Measurements from ENCODE around the gene ENDOD1.

The ENDOD1 gene

DNA sequence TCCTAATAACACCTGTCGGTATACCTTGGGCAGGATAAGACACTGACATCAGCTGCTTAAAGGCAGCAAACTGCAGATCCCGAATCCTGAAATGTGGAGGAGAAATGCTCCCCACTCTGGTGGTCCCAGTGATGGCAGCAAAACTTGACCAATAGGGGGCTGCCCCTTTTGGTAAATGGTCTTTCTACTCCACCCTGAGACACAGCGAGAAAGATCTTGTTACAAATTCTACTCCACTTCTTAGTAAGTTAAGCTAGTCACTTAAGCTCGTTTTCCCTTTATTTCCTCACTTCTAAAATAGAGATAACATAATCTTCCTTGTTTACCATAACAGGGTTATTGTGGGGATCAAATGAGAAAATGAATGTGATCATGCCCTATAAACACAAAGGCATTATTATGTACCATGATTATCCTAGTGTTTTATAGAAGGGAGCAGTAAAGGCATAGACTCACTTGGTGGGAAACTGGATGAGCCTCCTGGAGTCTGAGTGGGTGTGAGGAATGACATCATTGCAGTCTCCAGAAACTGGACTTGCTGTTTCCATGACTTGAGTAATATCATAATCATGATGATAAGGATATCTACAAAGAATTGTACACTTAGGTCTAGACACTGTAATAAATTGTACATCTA, 50.9 kb downstream of the ENDOD1 start:
- no peaks in the 10 kb centered on the region for H3K4me1 ChIP-seq (ENCODE audit: control insufficient read depth, insufficient read depth, low read length)
- no peaks in the 10 kb centered on the region for H3K27me3 ChIP-seq (ENCODE audit: control insufficient read depth, insufficient read depth, low read length)

DNA sequence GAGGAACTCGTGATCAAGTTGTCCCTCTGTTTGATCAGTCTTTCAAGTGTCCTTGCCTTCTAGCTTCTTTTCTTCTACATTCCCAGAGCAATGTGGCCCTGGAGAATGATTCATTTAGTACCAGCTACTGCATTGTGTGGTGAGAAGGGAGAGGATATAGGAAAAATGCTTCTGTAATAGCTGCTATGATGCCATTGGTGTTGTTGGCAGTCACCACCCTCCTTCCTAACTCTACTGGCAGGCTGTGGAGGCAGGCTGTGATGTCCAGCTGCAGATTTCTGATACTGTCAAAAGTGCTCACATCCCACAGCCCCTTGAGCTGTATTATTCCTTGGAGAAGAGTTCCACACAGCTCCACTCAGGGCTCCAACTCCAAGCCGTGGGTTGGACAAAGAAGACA, 52.8 kb downstream of the ENDOD1 start:
- Histone ChIP-seq H3K4me3 (ENCODE audit: low read length) (no peak overlapping the region), H3K9ac (ENCODE audit: low read length) (no peak overlapping the region), H3K4me1 (ENCODE audit: control insufficient read depth, insufficient read depth, low read length) (peaks cover under 1% of the 10 kb centered on the region), H3K36me3 (ENCODE audit: control insufficient read depth, insufficient read depth, low read length) (no peaks in the 10 kb centered on the region), H3K9me3 (ENCODE audit: control insufficient read depth, low read length) (no peaks in the 10 kb centered on the region), H3K27me3 (ENCODE audit: control insufficient read depth, insufficient read depth, low read length) (no peaks in the 10 kb centered on the region)

More for the DNA sequence above, 50.9 kb downstream of the ENDOD1 start:
- no peaks in the 10 kb centered on the region for H3K9me3 ChIP-seq (ENCODE audit: control insufficient read depth, low read length)
- no peak overlapping the region for H3K4me3 ChIP-seq (ENCODE audit: low read length)
- H3K9ac ChIP-seq (ENCODE audit: low read length) = no peak overlapping the region
- no peaks in the 10 kb centered on the region for H3K36me3 ChIP-seq (ENCODE audit: control insufficient read depth, insufficient read depth, low read length)

DNA sequence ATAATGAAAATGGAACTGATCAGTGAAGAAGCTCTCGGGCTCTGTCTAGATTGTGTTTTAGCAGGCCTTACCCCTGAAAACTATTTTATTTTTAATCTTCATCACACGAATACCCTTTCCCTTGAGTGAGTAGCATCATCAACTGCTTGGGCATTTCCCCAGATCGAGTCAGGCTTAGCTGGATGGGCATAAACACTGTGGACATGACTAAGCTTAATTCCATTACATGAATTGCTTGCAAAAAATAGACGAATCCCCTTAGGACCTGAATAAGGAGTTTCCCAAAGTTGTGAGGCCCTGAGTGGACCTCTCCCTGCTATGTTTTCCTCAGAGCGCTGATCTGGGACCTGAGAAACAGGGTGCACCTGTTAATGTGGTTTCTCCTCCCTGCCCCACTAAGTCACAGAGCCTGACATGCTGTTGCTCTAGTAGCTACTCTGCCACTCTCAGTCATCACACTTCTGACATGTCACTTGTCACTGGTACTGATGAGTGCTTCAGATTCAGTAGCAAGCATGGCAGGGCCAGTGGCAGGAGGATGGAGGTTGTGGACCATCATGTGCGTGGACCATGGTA, 53.5 kb downstream of the ENDOD1 start:
- H3K9ac ChIP-seq (ENCODE audit: low read length) = no peak overlapping the region
- no peaks in the 10 kb centered on the region for H3K36me3 ChIP-seq (ENCODE audit: control insufficient read depth, insufficient read depth, low read length)
- H3K27me3 ChIP-seq (ENCODE audit: control insufficient read depth, insufficient read depth, low read length) = no peaks in the 10 kb centered on the region
- no peaks in the 10 kb centered on the region for H3K9me3 ChIP-seq (ENCODE audit: control insufficient read depth, low read length)
- peaks cover 5% of the 10 kb centered on the region for H3K4me1 ChIP-seq (ENCODE audit: control insufficient read depth, insufficient read depth, low read length)
- H3K4me3 ChIP-seq (ENCODE audit: low read length) = no peak overlapping the region

DNA sequence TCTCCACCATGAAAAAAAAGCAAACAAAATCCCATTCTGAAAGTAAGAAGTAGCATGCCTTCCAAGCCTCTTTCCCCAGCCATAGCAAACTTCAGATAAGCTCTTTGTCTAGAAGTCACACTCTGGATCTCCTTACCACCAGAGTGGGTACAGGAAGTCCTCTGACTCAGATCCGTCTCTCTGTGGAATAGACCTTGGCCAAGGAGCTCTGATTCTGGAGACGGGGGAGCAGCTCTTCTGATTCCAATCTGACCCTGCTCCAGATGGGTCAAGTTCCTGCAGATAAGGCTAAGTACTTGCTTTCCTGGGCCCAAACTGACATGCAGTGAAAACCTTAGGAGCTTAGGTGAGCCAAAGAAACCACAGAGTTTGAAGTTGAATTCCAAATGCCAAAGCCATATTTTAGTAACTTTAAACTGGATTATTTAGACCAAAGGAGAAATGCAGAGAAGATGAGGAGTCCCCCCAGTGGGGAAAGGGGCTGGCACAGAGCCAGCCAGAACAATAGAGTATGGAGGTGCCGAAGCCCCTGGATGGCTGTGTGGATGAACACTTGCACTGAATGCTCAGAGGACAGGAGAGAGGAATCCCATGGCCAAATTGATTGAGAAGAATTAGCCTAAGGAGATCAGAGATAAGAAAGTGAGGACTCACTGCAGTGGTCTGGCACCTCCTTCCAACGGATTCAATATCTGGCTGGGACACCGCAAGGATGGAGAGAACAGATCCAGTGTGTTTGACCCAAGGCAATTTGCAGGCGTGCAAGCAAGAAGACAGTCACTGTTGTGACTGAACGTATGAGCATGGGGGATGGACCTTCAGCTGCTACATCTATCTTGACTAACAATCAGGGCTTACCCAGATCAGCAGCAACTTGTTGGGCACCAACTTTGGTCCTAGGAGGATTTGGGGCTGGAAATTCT, 54.9 kb downstream of the ENDOD1 start:
- H3K4me3 ChIP-seq (ENCODE audit: low read length) = no peak overlapping the region
- H3K4me1 ChIP-seq (ENCODE audit: control insufficient read depth, insufficient read depth, low read length) = peaks cover 7% of the 10 kb centered on the region
- H3K9ac ChIP-seq (ENCODE audit: low read length) = no peak overlapping the region
- no peaks in the 10 kb centered on the region for H3K36me3 ChIP-seq (ENCODE audit: control insufficient read depth, insufficient read depth, low read length)
- H3K9me3 ChIP-seq (ENCODE audit: control insufficient read depth, low read length) = no peaks in the 10 kb centered on the region
- H3K27me3 ChIP-seq (ENCODE audit: control insufficient read depth, insufficient read depth, low read length) = no peaks in the 10 kb centered on the region

DNA sequence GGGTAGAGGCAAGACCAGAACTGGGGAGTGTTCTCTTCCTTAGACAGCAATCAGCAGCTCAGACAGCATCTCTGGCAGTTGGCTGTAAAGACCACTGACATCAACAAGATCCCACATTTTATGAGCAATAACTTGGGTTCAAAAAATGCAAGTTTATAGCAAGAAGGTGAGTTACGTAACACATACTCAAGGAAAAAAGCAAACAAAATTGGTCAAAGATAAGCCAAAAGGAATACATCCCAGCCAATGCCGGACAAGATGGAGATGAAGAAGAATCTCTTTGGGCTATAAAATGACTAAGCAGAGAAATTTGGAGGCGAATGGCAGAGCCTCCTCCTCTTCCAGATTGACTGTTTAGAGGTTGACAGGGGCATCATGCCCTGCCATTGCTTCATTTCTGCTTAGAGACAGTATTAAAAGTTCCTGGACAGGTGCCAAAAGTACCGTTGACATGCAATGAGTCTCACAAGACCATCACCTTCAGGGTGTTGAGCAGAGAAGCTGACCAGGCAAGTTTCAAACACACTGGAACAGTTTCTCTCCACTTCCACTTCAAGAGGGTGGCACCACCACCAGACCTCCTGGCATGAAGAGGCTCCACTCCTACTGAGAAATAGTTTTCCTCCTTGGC, 55.9 kb downstream of the ENDOD1 start:
- Histone ChIP-seq H3K9me3 (ENCODE audit: control insufficient read depth, low read length) (no peaks in the 10 kb centered on the region), H3K36me3 (ENCODE audit: control insufficient read depth, insufficient read depth, low read length) (no peaks in the 10 kb centered on the region), H3K27me3 (ENCODE audit: control insufficient read depth, insufficient read depth, low read length) (no peaks in the 10 kb centered on the region), H3K9ac (ENCODE audit: low read length) (no peak overlapping the region), H3K4me1 (ENCODE audit: control insufficient read depth, insufficient read depth, low read length) (peaks cover 15% of the 10 kb centered on the region), H3K4me3 (ENCODE audit: low read length) (no peak overlapping the region)

DNA sequence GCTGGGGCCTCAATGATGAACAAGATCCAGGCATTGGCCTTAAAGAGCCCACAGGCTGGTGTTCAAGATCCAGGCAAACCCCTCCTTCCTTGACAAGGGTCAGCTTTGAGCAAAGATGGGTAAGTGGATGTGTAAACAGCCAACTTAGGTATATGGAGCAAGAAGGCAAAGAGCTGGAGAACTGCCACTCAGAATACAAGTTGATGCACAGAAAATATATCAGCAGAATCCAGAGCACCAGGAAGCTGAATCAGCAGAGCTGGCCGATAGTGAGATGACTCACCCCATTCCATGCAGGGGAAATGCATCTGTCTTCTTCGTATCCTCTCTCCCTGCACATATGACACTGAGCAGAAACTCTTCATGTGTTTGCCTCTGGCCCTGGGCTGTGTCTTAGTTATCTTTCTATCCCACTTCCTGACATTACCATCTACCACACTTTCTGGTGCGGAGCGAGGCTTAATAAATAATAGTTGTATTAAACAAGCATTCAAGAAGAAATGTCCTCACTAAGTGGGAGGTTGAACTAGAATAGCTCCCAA, 57.8 kb downstream of the ENDOD1 start:
- peaks cover 15% of the 10 kb centered on the region for H3K4me1 ChIP-seq (ENCODE audit: control insufficient read depth, insufficient read depth, low read length)
- H3K9ac ChIP-seq (ENCODE audit: low read length) = no peak overlapping the region
- no peaks in the 10 kb centered on the region for H3K36me3 ChIP-seq (ENCODE audit: control insufficient read depth, insufficient read depth, low read length)
- no peaks in the 10 kb centered on the region for H3K27me3 ChIP-seq (ENCODE audit: control insufficient read depth, insufficient read depth, low read length)
- H3K9me3 ChIP-seq (ENCODE audit: control insufficient read depth, low read length) = no peaks in the 10 kb centered on the region
- H3K4me3 ChIP-seq (ENCODE audit: low read length) = no peak overlapping the region

DNA sequence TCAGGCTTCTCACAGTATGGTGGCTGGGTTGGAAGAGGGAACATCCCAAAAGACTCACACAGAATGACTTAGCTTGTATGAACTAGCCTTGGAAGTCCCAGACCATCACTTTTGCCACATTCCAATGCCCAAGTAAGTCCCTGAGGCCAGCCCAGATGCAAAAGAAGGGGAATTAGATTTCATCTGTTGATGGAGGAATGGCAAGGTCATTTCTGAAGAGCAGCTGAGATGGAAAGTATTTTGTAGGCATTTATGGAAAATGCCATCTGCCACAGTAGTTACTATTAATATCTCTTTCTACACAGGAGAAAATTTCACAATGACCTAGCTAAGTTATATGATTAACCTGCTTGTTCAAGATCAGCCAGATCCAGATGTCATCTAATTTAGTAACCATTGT, 58.8 kb downstream of the ENDOD1 start:
- H3K4me3 ChIP-seq (ENCODE audit: low read length) = no peak overlapping the region
- peaks cover 15% of the 10 kb centered on the region for H3K4me1 ChIP-seq (ENCODE audit: control insufficient read depth, insufficient read depth, low read length)
- no peaks in the 10 kb centered on the region for H3K36me3 ChIP-seq (ENCODE audit: control insufficient read depth, insufficient read depth, low read length)
- no peak overlapping the region for H3K9ac ChIP-seq (ENCODE audit: low read length)
- H3K9me3 ChIP-seq (ENCODE audit: control insufficient read depth, low read length) = no peaks in the 10 kb centered on the region
- no peaks in the 10 kb centered on the region for H3K27me3 ChIP-seq (ENCODE audit: control insufficient read depth, insufficient read depth, low read length)

DNA sequence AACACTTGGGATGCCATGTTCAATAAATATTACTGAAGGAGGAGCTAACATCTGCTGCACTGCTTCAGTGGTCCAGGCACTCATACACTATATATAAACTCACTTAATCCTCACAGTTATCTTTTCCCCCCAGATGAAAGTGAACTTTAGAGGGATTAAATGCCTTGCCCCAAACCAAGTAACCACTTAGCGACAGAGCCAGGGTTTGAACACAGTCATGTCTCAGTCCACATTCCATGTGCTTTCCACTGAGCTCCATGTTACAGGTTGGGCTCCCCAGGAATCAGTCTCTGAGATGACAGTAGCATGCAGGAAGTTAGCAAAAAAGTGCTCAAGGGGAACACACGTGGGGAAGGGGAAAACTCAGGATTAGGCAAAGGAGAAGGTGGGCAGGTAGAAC, 59.3 kb downstream of the ENDOD1 start:
- peaks cover 15% of the 10 kb centered on the region for H3K4me1 ChIP-seq (ENCODE audit: control insufficient read depth, insufficient read depth, low read length)
- no peak overlapping the region for H3K9ac ChIP-seq (ENCODE audit: low read length)
- H3K4me3 ChIP-seq (ENCODE audit: low read length) = no peak overlapping the region
- H3K27me3 ChIP-seq (ENCODE audit: control insufficient read depth, insufficient read depth, low read length) = no peaks in the 10 kb centered on the region
- no peaks in the 10 kb centered on the region for H3K36me3 ChIP-seq (ENCODE audit: control insufficient read depth, insufficient read depth, low read length)
- no peaks in the 10 kb centered on the region for H3K9me3 ChIP-seq (ENCODE audit: control insufficient read depth, low read length)

DNA sequence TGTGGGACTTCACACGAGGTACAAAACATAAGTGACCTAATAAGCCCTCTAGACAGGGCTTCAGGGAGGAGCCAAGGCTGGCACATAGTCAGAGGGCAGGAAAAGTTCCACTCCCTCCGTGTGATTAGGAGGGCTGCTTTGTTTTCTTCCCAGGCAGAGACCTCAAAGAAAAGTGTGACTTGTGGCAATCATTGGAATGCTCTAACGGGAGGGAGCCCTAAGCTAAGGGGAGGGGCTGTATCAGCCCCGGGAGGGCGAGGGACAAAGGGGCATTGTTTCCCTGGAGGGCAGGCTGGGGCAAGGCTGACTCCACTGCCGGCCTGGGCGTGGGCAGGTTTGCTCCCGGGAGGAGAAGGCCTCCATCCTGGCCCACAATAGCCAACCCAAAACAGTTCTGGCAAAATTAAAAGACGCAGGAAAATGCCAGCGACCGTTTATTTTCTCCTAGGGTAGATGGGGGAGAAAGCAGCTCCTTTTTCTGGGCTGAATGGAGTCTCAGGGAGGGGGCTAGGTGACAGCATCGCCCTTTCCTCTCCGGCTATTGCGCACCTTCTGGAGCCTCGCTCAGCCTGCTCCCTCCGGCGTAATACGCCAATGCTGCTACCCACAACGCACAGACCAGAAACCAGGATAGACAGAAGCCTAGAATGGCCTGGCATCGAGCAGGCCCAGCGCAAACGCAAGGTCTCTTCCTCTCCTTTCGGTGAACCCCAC, 60.2 kb downstream of the ENDOD1 start:
- Histone ChIP-seq H3K9ac (ENCODE audit: low read length) (peak overlapping the region; percentile 91), H3K4me3 (ENCODE audit: low read length) (peak overlapping the region; percentile 16), H3K36me3 (ENCODE audit: control insufficient read depth, insufficient read depth, low read length) (no peaks in the 10 kb centered on the region), H3K9me3 (ENCODE audit: control insufficient read depth, low read length) (no peaks in the 10 kb centered on the region), H3K27me3 (ENCODE audit: control insufficient read depth, insufficient read depth, low read length) (no peaks in the 10 kb centered on the region), H3K4me1 (ENCODE audit: control insufficient read depth, insufficient read depth, low read length) (peaks cover 15% of the 10 kb centered on the region)

DNA sequence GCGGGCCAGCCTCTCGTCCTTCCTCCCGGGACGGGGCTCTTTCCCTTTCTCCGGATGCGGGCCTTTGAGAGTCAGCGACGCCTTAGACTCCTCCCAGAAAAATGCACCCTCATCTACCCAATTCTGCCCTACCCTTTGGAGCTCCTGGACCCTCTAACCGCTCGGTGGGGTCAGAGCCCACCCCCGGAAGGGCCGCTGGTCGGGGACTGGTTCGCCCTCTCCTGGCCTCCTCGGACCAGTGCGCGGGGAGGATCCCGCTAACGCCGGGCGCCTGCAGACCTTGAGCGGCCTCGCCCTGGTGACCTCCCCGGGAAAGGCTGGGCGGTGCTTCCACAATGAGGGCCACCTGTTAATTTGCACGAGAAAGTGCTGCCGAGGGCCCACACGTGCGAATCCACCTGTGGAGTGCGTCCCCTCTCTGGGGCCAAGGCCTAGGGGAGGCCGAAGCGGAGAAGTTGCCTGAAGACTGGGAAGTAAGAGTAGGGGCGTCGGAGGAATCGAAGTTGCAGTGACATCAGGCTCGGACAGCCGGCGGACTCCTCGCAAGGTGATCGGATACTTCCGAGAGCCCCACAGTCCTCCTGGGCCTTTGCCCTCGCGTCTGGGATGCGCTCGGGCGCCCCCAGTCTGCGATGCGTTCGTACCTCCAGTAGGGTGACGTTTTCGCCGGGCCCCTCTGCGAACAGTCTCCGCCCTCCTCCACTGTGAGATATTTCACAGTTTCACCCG, 61.5 kb downstream of the ENDOD1 start:
- Histone ChIP-seq H3K4me1 (ENCODE audit: control insufficient read depth, insufficient read depth, low read length) (peaks cover 15% of the 10 kb centered on the region), H3K9ac (ENCODE audit: low read length) (peak overlapping the region; percentile 91), H3K4me3 (ENCODE audit: low read length) (peak overlapping the region; percentile 64), H3K27me3 (ENCODE audit: control insufficient read depth, insufficient read depth, low read length) (no peaks in the 10 kb centered on the region), H3K9me3 (ENCODE audit: control insufficient read depth, low read length) (no peaks in the 10 kb centered on the region), H3K36me3 (ENCODE audit: control insufficient read depth, insufficient read depth, low read length) (no peaks in the 10 kb centered on the region)
